GM04503 (cell line): ENCODE measurements around the gene RABL6.
"Not testable (repeated sequence)": the region's sequence is repeated elsewhere in the genome, so short reads cannot be mapped to it uniquely, and the experiment has no call there.

ENCODE experiments used
- DNase-seq: peaks from one replicate; pipeline ENCODE4 v3.0.0-alpha.2; 2012; ENCODE audit warnings: low read depth

The RABL6 gene

GRCh38 chr9:136882109-136882946 is 74.6 kb downstream of the RABL6 start:
- DNase-seq, result no peak

DNA sequence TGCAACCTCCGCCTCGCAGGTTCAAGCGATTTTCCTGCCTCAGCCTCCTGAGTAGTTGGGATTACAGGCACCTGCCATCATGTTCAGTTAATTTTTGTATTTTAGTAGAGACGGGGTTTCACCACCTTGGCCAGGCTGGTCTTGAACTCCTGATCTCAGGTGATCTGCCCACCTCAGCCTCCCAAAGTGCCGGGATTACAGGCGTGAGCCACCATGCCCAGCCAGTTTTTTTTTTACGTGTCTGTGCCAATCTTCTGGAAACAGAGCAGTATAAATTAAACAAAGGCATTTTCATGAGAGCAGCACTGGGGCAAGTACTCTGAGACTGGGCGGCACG is 75.2 kb downstream of the RABL6 start:
- not testable (repeated sequence) for DNase-seq

DNA sequence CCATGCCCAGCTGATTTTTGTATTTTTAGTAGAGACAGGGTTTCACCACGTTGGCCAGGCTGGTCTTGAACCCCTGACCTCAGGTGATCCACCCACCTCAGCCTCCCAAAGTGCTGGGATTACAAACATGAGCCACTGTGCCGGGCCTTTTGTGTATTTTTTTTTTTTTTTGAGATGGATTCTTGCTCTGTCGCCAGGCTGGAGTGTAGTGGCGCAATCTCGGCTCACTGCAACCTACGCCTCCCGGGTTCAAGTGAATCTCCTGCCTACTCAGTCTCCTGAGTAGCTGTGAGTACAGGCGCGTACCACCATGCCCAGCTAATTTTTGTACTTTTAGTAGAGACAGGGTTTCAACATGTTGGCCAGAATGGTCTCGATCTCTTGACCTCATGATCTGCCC is 75.9 kb downstream of the RABL6 start:
- DNase-seq, result not testable (repeated sequence)

GRCh38 chr9:136885950-136886578 is 78.3 kb downstream of the RABL6 start, which contains the start of gene TRAF2:
TSS of gene TRAF2 (plus strand) at chr9:136886516. CDS start at chr9:136898741, 12,225 bp downstream.
- peak; percentile 95 for DNase-seq

DNA sequence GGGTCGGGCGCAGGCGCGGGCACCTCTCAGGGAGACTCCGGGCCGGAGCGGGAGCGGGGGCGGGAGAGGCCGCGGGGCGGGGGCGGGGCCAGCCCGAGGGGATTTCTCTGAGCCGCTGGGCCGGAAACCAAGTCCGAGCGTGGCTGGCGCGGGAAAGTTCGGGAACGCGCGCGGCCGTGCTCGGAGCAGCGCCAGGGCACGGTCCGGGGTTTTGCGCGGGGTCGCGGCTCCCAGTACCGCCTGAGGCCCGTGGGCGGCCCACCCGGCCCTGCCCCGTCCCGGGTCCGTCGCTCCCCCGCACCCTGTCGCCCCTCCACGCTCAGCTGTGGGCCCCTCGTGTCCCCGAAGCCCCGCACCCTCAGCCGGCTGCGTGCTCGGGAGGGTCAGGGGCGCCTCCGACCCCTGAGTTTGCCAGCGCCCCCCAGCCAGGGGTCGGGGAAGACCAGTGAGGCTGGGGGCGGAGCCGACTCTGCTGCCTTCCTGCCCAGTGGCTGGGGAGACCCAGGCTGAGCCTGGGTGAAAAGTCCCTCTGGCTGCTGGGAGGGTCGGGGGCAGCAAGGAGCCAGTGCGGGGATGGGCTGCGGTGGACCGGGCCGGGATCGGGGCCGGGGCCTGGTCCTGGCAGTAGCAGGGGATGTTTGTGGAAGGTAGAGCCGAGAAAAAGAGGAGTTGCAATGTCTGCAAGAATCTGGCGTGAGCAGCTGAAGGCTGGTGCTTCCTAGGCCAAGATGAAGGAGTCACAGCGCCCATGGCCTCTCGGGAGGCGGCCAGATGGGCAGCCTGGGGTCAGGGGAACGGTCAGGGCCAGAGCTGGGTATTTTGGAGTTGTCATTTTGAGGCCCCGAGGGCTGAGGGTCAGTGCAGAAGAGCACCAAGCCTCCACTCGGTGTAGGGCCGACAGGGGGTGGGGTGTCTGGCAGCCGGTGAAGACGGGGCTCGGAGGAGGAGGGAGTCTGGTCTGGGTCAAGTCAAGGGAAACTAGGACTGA is 79.2 kb downstream of the RABL6 start:
- DNase-seq, result no peak

GRCh38 chr9:136888454-136888853 is 80.7 kb downstream of the RABL6 start:
- no peak for DNase-seq

GRCh38 chr9:136889858-136890257 is 82.1 kb downstream of the RABL6 start:
- no peak for DNase-seq

GRCh38 chr9:136890661-136891060 is 82.9 kb downstream of the RABL6 start:
- DNase-seq, result no peak
